LoVo (cell line): ENCODE measurements around the gene HBS1L.

Experiments
- DNase-seq: peaks from one replicate; pipeline ENCODE4 v3.0.0-alpha.2; 2016; ENCODE audit warnings: low spot score

The HBS1L gene

GRCh38 chr6:134948691-134949090 lies 105.9 kb downstream of the HBS1L start:
- DNase-seq = no peak

GRCh38 chr6:134948142-134948541 lies 106.5 kb downstream of the HBS1L start:
- DNase-seq = no peak

- no peak for DNase-seq
Observed at GRCh38 chr6:134945045-134945444, 109.6 kb downstream of the HBS1L start.

- DNase-seq = no peak
Observed at GRCh38 chr6:134943522-134944111, 111.0 kb downstream of the HBS1L start.

- DNase-seq = no peak
Observed at GRCh38 chr6:134938896-134939295, 115.7 kb downstream of the HBS1L start.

GRCh38 chr6:134937426-134937825 lies 117.2 kb downstream of the HBS1L start:
- no peak for DNase-seq

- no peak for DNase-seq
Observed at GRCh38 chr6:134936931-134937330, 117.7 kb downstream of the HBS1L start.

GRCh38 chr6:134936476-134936875 lies 118.1 kb downstream of the HBS1L start:
- no peak for DNase-seq

- no peak for DNase-seq
Observed at GRCh38 chr6:134934793-134935485, 119.7 kb downstream of the HBS1L start.

GRCh38 chr6:134932535-134933470 lies 121.8 kb downstream of the HBS1L start:
- no peak for DNase-seq

GRCh38 chr6:134932098-134932497 lies 122.5 kb downstream of the HBS1L start:
- DNase-seq = no peak

GRCh38 chr6:134930463-134930862 lies 124.2 kb downstream of the HBS1L start:
- no peak for DNase-seq

GRCh38 chr6:134928151-134928900 lies 126.3 kb downstream of the HBS1L start:
- DNase-seq = no peak

GRCh38 chr6:134925800-134926199 lies 128.8 kb downstream of the HBS1L start:
- no peak for DNase-seq

GRCh38 chr6:134921721-134922261 lies 132.8 kb downstream of the HBS1L start:
- DNase-seq = no peak

GRCh38 chr6:134921276-134921675 lies 133.3 kb downstream of the HBS1L start:
- DNase-seq = no peak

GRCh38 chr6:134920422-134920821 lies 134.2 kb downstream of the HBS1L start:
- DNase-seq = no peak

- no peak for DNase-seq
Observed at GRCh38 chr6:134918418-134918961, 136.1 kb downstream of the HBS1L start.

- DNase-seq = no peak
Observed at GRCh38 chr6:134911547-134911946, 143.1 kb downstream of the HBS1L start.

- DNase-seq = no peak
Observed at GRCh38 chr6:134910593-134910935, 144.1 kb downstream of the HBS1L start.
